ENCODE results near the gene GSTA3.
"Not testable (repeated sequence)": the region's sequence is repeated elsewhere in the genome, so short reads cannot be mapped to it uniquely, and the experiment has no call there.

GSTA3 gene

DNA sequence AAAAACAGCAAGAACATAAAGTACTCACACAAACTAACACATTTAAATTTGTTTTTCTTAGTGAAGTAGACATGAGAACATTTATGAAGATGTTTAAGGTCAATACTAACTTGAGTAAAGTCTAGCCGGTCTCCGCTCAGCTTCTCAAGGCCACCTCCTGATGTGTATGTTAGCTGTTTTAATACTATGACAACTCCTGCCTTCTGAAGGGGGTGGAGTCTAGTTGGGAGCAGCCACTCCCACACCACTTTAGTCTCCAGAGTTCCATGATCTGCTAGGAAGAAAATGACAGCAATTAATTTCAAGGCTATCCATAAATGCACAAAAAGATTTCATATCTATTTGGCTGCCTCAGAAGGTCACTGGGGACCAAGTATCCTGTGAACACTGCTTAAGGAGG, at the start of gene GSTA3:
Gene GSTA3, minus strand, starts transcription at position 168 of the 400 bp plus-strand sequence. CDS start 3,864 bp downstream, outside the sequence.
- in situ Hi-C loops (cut with HindIII; ENCODE audit: low sequenced_read_pairs), result no loop called here

DNA sequence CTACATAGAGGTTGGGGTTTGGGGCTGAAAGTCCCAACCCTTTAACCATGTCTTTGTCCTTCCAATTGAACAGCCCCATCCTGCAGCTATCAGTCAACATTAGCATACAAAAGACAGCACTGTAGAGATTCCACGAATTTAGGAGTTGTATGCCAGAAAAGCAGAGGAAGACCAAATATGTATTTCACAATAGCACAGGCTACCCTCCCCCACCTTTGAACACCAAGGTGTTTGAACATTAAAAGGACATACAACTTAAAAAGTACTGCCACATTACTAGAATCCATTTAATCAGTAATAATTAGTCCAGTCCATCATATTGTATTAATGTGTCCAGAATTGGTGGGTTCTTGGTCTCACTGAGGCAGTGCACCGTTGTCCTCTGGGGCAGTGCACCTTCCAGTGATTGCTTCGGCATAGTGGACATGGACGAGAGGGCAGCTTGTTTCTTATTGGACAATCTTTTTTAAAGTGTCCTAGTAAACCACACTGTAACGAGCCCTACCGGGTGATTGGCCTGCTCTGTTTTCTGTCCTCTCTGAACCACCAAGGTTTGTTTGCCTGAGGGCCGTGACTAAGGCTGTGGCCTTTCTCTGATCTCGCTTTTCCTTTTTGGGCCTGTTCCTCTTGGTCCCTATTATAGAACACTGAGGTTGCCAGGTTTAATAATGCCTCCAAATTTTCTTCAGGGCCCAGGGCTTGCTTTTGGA, 49.2 kb upstream of the GSTA3 start:
- in situ Hi-C loops (cut with HindIII; ENCODE audit: low sequenced_read_pairs), result no loop called here

DNA sequence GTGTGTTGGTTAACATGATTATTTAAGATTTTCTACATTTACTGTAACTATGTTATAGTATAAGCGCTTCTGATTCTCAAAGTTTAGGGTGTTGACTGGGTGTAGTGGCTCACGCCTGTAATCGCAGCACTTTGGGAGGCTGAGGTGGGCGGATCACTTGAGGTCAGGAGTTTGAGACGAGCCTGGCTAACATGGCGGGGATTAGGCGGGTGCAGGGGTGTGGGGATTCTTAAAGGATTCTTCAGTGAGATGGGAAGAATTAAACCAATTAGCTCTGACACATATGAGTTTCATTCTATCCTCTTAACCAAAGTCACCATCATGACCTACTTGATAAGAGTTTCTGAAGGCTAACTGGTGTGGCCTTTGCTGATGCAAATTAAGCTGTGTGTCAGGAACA, 46.4 kb upstream of the GSTA3 start:
- in situ Hi-C loops (cut with HindIII; ENCODE audit: low sequenced_read_pairs), result no loop called here

DNA sequence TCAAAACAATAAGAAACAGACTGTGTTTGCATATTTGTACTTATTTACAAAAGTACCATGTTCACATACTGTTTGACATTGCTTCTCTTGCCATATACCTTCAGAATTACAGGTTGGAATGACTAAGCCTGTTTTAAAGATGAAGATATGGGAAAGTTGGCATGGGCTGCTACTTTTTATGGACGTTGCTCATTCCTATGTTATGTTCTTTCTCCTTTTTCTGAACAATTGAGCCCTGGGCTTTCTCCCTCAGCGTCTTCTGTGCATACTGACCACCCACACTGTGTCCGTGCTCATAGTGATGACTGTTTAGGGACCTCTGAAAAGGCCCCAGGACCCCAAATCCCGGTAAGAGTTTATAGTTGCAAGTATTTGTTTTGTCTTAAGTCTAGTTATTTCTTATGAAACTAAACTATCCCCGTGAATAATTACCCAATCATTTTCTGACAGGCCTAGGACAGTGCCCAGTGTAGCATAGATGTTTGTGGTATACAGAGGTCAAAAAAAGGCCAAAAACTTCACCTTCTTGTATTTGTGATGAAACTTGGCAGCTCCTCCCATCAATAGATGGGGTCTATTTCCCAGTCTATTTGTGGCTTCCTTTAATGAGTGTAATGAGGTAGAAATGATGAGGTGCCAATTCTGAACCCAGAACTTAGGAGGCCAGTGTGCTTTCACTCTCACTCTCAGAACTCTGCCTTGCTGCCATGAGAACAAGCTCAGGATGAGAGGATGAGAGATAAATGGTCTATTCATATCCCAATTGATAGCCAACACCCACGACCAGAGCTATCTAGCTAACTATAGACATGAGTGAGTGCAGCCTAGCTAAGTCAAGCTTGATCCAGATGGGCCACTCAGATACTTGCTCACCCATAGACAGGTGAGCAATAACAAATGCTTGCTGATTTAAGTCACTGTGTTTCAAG, 44.7 kb upstream of the GSTA3 start:
- in situ Hi-C loops (cut with HindIII; ENCODE audit: low sequenced_read_pairs), result no loop called here

DNA sequence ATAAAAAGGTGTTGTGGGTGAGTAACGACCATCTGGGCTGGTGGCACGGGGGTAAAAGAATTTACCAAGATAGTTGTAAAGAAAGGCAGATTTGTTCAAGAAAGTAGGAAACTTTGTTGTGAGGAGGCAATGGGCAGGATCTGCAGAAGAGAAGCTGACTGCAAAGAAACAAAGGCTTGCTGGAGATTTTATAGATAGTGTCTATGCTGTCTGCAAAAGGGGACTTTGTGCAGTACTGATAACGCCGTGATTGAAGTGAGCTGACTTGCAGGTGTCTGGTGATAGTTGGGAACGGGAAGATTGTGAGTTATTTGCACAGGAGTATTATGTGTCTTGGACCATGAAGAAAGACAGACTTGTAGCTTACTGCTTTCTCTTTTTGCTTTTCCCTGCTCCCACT, 36.8 kb upstream of the GSTA3 start:
- in situ Hi-C loops (cut with HindIII; ENCODE audit: low sequenced_read_pairs), result no loop called here

DNA sequence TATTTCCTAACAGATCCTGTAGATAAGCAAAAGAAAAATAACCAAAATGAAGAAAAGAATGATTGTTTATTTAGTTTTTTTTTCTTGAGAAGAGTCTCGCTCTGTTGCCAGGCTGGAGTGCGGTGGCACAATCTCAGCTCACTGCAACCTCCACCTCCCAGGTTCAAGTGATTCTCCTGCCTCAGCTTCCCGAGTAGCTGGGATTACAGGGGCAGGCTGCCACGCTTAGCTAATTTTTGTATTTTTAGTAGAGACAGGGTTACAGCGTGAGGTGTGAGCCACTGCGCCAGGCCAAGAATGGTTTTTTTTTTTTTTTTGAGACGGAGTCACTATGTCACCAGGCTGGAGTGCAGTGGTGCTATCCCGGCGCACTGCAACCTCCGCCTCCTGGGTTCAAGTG, 33.3 kb upstream of the GSTA3 start:
- in situ Hi-C loops (cut with HindIII; ENCODE audit: low sequenced_read_pairs), result not testable (repeated sequence)

DNA sequence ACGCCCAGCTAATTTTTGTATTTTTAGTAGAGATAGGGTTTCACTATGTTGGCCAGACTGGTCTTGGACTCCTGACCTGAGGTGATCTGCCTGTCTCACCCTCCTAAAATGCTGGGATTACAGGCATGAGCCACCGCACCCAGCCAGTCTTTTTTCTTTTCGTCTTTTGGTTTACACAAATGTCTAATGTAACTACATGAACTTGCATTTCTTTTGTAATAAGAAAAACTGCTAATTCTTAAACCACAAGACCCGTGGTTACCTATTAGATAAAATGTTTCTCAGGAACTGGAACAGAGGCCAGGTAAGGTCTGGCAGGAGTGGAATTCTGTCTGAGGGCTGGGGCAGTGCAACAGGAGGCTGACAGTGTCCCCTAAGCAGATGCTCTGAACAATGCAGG, 32.7 kb upstream of the GSTA3 start:
- in situ Hi-C loops (cut with HindIII; ENCODE audit: low sequenced_read_pairs), result no loop called here

DNA sequence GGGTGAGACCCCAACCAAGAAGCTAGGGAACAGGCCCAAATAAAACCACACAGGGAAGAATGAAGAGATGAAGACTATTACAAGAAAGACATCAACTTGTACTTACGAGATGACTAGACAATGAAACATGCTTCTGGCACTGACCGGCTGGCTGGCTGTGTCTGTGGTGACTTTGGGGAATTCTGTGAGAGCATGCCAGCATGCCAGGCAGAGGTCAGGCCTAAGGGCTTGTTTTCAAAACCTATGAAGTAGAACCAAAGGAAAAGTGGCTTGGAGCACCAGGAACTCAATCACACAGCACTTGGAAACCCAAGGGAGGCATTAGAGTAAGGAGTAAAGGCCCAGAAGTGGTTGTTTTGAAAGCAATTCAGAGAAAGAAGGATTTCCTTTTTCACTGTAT, 28.4 kb upstream of the GSTA3 start:
- in situ Hi-C loops (cut with HindIII; ENCODE audit: low sequenced_read_pairs), result no loop called here

DNA sequence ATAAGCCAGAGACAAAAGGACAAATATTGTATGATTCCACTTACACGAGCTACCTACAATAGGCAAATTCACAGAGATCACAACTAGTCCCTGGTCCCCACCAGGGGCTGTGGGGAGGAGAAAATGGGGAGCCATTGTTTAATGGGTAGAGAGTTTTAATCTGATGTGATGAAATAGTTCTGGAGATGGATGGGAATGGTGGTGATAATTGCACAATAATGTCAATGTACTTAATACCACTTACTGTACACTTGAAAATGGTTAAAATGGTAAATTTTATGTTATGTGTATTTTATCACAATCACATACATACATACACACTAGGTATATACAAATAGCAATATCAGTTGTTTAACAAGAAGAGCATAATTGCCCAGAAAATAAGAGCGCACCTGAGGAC, 24.3 kb upstream of the GSTA3 start:
- in situ Hi-C loops (cut with HindIII; ENCODE audit: low sequenced_read_pairs), result no loop called here

DNA sequence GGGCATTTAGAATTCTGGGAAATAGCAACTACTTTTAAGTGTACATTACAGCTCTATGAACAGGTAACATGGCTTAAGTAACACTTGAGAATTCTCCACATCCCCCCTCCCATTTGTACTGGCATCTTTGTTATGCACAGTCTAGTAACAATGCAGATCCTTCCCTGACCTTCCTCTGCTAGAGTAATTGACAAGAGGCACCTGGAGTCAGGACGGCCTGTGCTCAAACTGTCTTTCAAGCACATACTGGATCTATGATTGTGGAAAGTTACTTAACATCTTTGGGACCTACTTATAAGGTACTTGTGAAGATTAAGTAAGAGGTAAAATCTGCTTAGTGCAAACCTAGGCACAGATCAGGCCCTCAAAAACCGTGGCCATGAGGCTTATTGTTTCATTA, 21.9 kb upstream of the GSTA3 start:
- in situ Hi-C loops (cut with HindIII; ENCODE audit: low sequenced_read_pairs), result no loop called here

DNA sequence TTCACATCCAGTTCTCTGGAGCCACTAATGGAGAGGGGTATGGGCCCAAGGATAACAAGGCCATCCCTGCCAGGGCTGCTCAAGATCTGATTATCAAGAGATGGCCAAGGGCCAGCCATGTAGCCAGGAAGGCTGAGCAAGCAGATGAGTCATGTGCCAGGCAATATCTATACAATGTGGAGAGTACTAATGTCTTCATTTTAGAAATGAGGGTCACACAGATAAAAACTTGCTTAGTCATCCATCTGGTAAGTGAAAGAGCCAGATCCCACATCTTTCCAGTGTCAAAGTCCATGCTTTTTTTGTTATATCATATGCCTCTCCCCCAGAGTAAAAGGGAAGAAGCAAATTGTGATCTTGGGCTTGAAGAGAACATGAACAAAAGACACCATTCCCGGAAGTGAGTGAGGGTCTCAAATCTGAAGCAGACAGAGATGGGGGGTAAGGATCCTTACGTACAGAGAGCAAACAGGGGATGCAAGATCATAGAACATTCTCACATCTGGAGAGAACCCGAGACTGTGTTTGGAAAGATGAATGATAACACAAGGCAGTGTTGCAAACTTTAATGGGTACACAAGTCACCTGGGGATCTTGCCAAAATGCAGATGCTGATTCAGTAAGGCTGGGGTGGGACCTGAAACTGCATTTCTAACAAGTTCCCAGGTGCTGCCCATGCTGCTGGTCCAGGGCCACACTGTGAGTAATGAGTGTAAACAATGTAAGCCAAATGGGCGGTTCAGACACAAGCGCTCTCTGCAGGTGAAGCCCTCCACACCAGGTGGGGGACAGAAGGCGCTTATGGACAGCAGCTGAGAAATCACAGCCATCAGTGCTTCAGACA, 20.0 kb upstream of the GSTA3 start:
- in situ Hi-C loops (cut with HindIII; ENCODE audit: low sequenced_read_pairs), result no loop called here

DNA sequence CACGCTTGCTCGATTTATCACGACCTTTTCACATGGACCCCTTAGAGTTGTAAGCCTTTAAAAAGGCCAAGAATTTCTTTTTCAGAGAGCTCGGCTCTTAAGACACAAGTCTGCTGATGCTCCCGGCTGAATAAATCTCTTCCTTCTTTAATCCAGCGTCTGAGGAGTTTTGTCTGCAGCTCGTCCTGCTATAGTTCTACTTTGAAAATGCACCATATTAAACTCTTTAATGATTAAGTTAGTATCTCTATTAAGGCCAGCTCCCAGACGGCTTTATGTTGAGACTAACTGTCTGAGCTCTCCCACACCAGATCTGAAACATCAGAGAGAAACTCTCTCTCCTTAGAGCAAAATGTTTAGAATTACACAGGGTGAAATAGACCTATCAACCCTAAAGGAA, 18.0 kb upstream of the GSTA3 start:
- in situ Hi-C loops (cut with HindIII; ENCODE audit: low sequenced_read_pairs), result no loop called here

DNA sequence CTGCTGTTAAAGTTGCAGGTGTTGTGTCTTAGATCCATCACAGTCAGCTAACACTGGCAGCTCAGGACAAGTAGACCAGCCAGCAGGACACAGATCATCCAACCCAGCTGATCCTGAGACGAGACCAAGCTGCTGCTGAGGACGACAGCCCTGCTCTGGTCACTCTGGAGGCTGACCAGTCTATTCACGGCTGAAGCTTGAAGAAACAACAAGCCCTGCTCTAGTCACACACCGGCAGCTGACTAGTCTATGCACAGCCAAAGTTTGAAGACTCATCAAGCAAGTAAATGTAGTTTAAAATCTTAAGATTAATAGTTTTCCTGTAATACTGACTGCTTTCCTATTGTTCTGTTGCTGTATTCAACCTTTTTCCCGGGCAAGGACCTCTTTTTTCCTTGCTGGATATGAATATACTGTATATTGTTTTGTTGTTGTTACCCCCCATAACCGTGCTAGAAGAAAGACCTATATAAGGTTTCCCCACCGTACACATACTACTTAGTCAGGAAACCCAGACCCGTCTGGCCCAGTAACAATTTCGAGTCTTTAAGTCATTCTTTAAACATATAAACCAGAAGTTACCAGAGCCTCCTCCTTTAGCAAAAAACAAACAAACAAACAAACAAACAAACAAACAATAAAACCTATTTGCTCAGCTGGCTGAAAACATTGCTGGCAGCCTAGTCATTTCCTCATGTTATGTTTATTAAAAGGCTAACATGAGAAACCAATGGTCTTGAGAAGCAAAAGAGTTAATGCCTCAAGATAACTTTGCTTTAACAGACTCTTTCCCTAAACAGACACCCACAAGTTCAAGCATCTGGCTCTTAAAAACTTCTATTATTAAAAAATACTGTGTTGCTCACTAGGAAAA, 16.7 kb upstream of the GSTA3 start:
- in situ Hi-C loops (cut with HindIII; ENCODE audit: low sequenced_read_pairs), result no loop called here

DNA sequence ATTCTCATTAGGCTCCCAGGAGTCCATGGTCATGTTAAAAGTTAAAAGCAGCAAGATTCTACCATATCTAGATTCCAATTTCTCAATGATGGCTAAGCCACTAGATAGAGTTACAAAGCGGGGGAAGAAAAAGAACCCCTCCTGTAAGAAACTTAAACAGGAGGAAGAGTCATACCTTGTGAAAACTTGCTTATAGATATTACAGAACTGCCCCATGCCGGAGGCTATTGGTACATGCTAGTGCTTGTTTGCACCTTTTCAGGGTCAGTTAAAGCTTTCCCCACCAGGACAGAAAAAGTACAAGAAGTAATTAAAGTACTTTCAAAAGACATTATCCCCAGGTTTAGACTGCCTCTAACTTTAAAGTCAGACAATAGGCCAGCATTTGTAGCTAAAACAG, 15.5 kb upstream of the GSTA3 start:
- in situ Hi-C loops (cut with HindIII; ENCODE audit: low sequenced_read_pairs), result no loop called here

DNA sequence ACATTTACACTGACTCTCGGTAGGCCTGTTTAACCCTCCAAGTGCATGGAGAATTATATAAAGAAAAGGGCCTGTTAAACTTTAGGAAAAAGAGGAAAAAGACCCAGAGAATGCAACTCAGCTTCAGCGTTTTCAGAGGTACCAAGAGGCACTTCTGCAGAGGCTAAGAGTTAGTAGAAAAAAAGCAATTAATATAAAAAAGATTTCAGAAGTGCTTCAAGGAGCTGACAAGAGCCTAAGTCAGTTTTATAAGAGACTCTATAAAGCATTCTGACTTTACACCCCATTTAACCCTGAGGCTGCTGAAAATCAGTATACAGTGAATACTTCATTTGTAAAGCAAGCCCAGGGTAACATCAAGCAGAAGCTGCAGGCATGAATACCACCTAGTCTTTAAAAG, 14.2 kb upstream of the GSTA3 start:
- in situ Hi-C loops (cut with HindIII; ENCODE audit: low sequenced_read_pairs), result not testable (repeated sequence)

DNA sequence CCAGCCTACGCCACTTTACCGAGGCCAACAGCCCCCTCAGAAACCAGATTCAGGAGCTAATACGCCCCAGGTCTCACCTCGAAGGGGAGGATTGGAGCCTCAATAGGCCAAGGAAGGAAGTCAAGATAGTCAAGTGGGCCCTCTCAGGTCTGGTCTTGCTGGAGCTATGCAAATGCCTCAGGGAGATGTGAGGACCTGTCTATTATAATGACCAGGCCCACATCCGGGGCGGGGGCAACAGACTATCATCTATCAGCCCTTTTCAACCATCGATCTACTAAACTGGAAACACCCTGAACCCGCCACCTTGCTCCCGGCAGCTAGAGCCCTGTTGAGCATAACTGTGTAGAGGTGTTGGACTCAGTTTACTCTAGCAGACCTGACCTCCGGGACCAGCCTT, 12.7 kb upstream of the GSTA3 start:
- in situ Hi-C loops (cut with HindIII; ENCODE audit: low sequenced_read_pairs), result no loop called here

DNA sequence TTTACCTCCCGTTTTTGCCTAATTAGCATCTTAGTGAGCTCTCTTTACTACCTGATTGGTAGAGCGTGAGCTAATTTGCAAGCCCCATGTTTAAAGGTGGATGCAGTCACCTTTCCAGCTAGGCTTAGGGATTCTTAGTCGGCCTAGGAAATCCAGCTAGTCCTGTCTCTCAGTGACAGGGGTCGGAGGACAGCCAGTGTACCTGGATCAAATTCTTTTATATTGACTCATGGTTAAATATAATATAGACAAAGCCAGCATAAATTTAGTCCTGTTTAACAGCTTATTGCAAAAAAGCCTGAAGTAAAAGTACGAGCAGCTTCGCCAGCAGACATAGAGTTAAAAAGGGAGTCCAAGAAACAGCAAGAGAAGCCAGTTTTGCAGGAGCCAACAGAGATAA, 12.2 kb upstream of the GSTA3 start:
- in situ Hi-C loops (cut with HindIII; ENCODE audit: low sequenced_read_pairs), result no loop called here

DNA sequence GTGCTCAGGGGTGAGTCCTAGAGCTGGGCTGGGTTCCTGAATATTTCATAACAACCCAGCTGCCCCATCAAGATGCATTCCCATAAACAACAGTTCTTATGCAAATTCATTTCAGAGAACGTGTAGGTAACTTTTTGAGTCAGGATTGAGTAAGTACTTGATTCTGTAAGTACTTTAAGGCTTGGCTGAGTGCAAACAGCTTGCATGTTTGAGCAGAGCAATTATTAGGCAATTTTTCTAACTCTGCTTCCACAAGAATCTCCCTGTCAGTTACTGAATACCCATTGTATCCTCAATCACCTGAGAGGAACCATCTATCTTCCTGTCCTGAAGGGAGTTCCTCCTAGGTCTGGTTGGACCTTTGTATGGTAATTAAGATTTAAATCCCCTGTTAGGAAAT, 10.0 kb upstream of the GSTA3 start:
- in situ Hi-C loops (cut with HindIII; ENCODE audit: low sequenced_read_pairs), result not testable (repeated sequence)

DNA sequence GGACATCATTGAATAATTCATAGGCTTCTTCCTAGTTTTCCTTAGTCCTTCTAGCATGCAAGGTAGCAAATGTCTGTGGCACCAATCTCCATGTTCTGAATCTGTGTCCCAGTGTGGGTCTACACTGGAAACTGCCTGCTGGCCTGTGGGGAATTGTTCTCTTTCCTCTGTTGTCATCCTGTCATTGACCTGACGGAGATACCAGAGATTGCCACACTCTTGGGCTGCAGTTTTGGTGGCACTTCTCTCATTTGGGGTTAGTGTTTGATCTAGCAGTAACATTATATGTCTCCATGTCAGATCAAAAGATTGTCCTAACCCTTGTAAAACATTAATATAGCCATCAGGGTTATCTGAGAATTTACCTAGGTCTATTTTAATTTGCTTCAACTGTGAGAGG, 9.3 kb upstream of the GSTA3 start:
- in situ Hi-C loops (cut with HindIII; ENCODE audit: low sequenced_read_pairs), result not testable (repeated sequence)

DNA sequence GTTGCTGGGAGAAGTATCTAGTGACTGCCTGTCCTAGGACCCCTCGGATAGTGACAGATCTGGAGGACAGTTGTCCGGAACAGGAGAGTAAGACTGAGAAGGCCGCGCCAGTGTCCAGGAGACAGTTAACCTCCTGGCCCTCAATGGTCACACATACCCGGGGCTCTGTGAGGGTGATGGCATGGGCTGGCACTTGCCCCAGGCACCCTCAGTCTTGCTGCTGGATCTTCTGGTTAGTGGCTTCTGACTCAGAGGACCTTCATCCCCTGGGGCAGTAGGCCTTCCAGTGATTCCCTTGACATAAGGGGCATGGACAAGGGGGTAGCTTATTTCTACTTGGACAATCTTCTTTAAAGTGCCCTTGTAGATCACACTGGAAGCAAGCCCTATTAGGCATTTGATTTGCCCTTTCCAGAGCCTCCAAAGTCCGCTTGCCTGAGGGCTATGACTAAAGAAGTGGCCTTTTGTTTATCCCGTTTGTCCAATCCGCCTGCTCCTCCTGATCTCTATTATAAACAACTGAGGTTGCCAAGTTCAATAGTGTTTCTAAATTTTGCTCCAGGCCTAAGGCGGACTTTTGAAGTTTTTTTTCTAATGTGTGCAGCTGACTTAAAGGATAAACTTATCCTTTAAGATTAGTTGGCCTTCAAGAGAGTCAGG, 8.7 kb upstream of the GSTA3 start:
- in situ Hi-C loops (cut with HindIII; ENCODE audit: low sequenced_read_pairs), result not testable (repeated sequence)
